ENCODE measurements around the gene MAPT. TPM values are rescaled to one million over a fixed set of nuclear protein-coding genes. Genes with fewer than 3 reads are reported as not detected.

The MAPT gene
- polyA plus RNA-seq, 1 experiment = 0.27 TPM

- Histone ChIP-seq H3K9me3 (ENCODE audit: control insufficient read depth, insufficient read depth, low read length) (no peaks in the 10 kb centered on the region), H3K4me3 (ENCODE audit: low read depth, low read length) (no peak overlapping the region), H3K27me3 (ENCODE audit: control insufficient read depth, insufficient read depth, low read length) (peaks cover 48% of the 10 kb centered on the region), H3K27ac (ENCODE audit: low read depth, low read length) (no peak overlapping the region)
- CTCF ChIA-PET = no interaction called here
- POLR2A ChIA-PET = no interaction called here
- no peak for TF ChIP-seq CTCF (IDR thresholded peaks at IDR 0.05; ENCODE audit: low read depth, low read length)
- DNase-seq (ENCODE audit: low read depth, low spot score) = no peak
Observed at GRCh38 chr17:45902892-45903346, 8.6 kb downstream of the MAPT start.

- Histone ChIP-seq H3K27ac (ENCODE audit: low read depth, low read length) (no peak overlapping the region), H3K9me3 (ENCODE audit: control insufficient read depth, insufficient read depth, low read length) (no peaks in the 10 kb centered on the region), H3K4me3 (ENCODE audit: low read depth, low read length) (no peak overlapping the region), H3K27me3 (ENCODE audit: control insufficient read depth, insufficient read depth, low read length) (peaks cover 35% of the 10 kb centered on the region)
- POLR2A ChIA-PET = no interaction called here
- no peak for TF ChIP-seq CTCF (IDR thresholded peaks at IDR 0.05; ENCODE audit: low read depth, low read length)
- CTCF ChIA-PET = interaction anchor here (1.5 kb wide), 1 partner anchor 44 kb away, joined by 4 read pairs; no protein-coding TSS in a partner anchor
- DNase-seq (ENCODE audit: low read depth, low spot score) = no peak
Observed at GRCh38 chr17:45904866-45905265, 10.5 kb downstream of the MAPT start.

DNA sequence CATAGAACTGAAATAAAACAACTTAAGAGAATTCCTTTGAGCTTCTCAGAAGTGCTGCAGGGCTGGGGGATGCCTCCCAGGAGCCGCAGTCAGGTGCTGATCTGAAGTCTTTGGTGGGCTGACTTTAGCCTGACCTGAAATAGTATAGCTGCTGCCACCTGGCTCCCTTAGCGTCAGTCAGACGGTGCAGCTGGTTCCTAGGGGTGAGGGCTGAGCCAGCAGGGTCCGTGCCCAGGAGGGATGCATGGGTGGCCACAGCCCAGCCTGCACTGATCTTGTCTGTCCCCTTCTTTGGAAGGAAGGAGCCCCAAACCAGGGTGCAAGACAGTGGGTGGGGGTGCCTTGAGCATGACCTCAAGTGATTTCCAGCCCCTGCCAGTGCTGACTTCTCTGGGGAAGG lies 11.5 kb downstream of the MAPT start:
- Histone ChIP-seq H3K9me3 (ENCODE audit: control insufficient read depth, insufficient read depth, low read length) (no peaks in the 10 kb centered on the region), H3K4me3 (ENCODE audit: low read depth, low read length) (no peak overlapping the region), H3K27me3 (ENCODE audit: control insufficient read depth, insufficient read depth, low read length) (peaks cover 27% of the 10 kb centered on the region), H3K27ac (ENCODE audit: low read depth, low read length) (no peak overlapping the region)
- CTCF ChIA-PET = interaction anchor here (1.5 kb wide), 2 partner anchors 12 to 43 kb away, joined by 4 read pairs; no protein-coding TSS in a partner anchor
- DNase-seq (ENCODE audit: low read depth, low spot score) = no peak
- no peak for TF ChIP-seq CTCF (IDR thresholded peaks at IDR 0.05; ENCODE audit: low read depth, low read length)
- POLR2A ChIA-PET = no interaction called here

- DNase-seq (ENCODE audit: low read depth, low spot score) = no peak
- CTCF ChIA-PET = interaction anchor here (1.5 kb wide), 1 partner anchor 13 kb away, joined by 4 read pairs; no protein-coding TSS in a partner anchor
- TF ChIP-seq CTCF (IDR thresholded peaks at IDR 0.05; ENCODE audit: low read depth, low read length) = no peak
- H3K9me3 ChIP-seq (ENCODE audit: control insufficient read depth, insufficient read depth, low read length) = no peaks in the 10 kb centered on the region
- POLR2A ChIA-PET = no interaction called here
- H3K27me3 ChIP-seq (ENCODE audit: control insufficient read depth, insufficient read depth, low read length) = peaks cover 26% of the 10 kb centered on the region
- H3K4me3 ChIP-seq (ENCODE audit: low read depth, low read length) = no peak overlapping the region
- H3K27ac ChIP-seq (ENCODE audit: low read depth, low read length) = no peak overlapping the region
Observed at GRCh38 chr17:45906237-45906636, 11.9 kb downstream of the MAPT start.

DNA sequence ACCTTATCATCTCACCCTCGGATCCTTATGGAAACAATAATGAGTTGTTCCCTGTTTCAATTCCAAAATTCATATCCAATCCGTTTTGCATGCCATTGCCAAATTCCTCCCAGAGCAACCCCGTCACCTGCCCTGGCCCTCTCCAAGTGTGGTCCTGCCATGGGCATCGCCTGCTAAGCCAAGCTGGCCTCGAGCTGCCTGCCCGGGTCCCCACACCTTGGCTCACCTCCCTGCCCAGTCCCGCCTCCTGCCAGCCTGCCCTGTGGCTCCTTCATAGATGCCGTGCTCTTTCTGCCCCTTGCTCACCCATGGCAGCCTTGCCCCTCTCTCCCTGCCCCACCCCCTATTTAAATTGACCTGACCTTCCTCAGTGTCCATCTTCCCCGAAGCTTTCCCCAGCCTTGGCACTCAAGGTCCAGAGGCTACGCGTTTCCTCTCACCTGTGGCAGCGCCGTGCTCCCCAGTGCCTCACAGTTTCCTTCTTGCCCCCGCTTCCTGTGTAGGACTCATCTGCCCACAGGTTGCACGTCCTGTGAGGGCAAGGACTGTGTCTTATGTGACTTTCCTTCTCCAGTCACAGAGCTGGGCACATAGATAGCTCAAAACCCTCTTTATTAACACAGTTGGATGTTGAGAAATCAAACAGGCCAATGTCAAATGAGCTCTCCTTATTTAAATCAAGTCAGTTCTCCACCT lies 12.7 kb downstream of the MAPT start:
- CTCF ChIA-PET = interaction anchor here (1.5 kb wide), 1 partner anchor 14 kb away, joined by 4 read pairs; no protein-coding TSS in a partner anchor
- no peak overlapping the region for H3K4me3 ChIP-seq (ENCODE audit: low read depth, low read length)
- no peak for TF ChIP-seq CTCF (IDR thresholded peaks at IDR 0.05; ENCODE audit: low read depth, low read length)
- no peaks in the 10 kb centered on the region for H3K9me3 ChIP-seq (ENCODE audit: control insufficient read depth, insufficient read depth, low read length)
- peaks cover 26% of the 10 kb centered on the region for H3K27me3 ChIP-seq (ENCODE audit: control insufficient read depth, insufficient read depth, low read length)
- DNase-seq (ENCODE audit: low read depth, low spot score) = no peak
- POLR2A ChIA-PET = no interaction called here
- no peak overlapping the region for H3K27ac ChIP-seq (ENCODE audit: low read depth, low read length)
